Trophoblast cell (in vitro differentiated cells and primary cell): ENCODE results near the gene EHD2.

Source experiments
- DNase-seq, 2 donors: peaks; one replicate each; pipeline ENCODE4 v3.0.0-alpha.2; 2016
- H2AFZ ChIP-seq: 2 replicates; pipeline ENCODE4 v1.6.1; 2013; ENCODE audit warnings: low read length, moderate library complexity, mild to moderate bottlenecking; ENCODE audit not compliant: insufficient read depth, poor library complexity
- H2AK5ac ChIP-seq: 2 replicates; pipeline ENCODE4 v1.6.1; 2013; ENCODE audit warnings: mild to moderate bottlenecking, low read length
- H2BK120ac ChIP-seq: 2 replicates; pipeline ENCODE4 v1.6.1; 2013; ENCODE audit warnings: low read length, mild to moderate bottlenecking, moderate library complexity; ENCODE audit not compliant: insufficient read depth, poor library complexity
- H2BK12ac ChIP-seq: 2 replicates; pipeline ENCODE4 v1.6.1; 2013; ENCODE audit warnings: mild to moderate bottlenecking, low read length, moderate library complexity
- H2BK5ac ChIP-seq: 2 replicates; pipeline ENCODE4 v1.6.1; 2013; ENCODE audit warnings: low read length, low read depth, moderate library complexity, mild to moderate bottlenecking; ENCODE audit not compliant: poor library complexity
- H3K14ac ChIP-seq: 2 replicates; pipeline ENCODE4 v1.6.1; 2013; ENCODE audit warnings: mild to moderate bottlenecking, low read length
- H3K18ac ChIP-seq: 2 replicates; pipeline ENCODE4 v1.6.1; 2013; ENCODE audit warnings: mild to moderate bottlenecking, low read length
- H3K23ac ChIP-seq: 2 replicates; pipeline ENCODE4 v1.6.1; 2013; ENCODE audit warnings: low read length
- H3K27ac ChIP-seq: 2 replicates; pipeline ENCODE4 v1.5.1; 2013; ENCODE audit warnings: low read depth, mild to moderate bottlenecking, inconsistent platforms, low read length, moderate library complexity
- H3K27me3 ChIP-seq: 2 replicates; pipeline ENCODE4 v1.6.1; 2013; ENCODE audit warnings: inconsistent platforms, mild to moderate bottlenecking, low read length, moderate library complexity; ENCODE audit not compliant: insufficient read depth
- H3K36me3 ChIP-seq, 2 experiments: 1 replicate in 1 of 2; 2 replicates in 1 of 2; pipeline ENCODE4 v1.6.1; 2013; ENCODE audit warnings: low read length in 2 of 2, mild to moderate bottlenecking in 2 of 2, moderate library complexity in 1 of 2; ENCODE audit not compliant: insufficient read depth in 2 of 2, control insufficient read depth in 1 of 2
- H3K4ac ChIP-seq: 2 replicates; pipeline ENCODE4 v1.6.1; 2013; ENCODE audit warnings: low read depth, mild to moderate bottlenecking, low read length, moderate library complexity
- H3K4me1 ChIP-seq, 2 experiments: 1 replicate in 1 of 2; 2 replicates in 1 of 2; pipeline ENCODE4 v1.6.1; 2013; ENCODE audit warnings: low read length in 2 of 2, mild to moderate bottlenecking in 2 of 2, moderate library complexity in 1 of 2; ENCODE audit not compliant: insufficient read depth in 2 of 2, control insufficient read depth in 1 of 2
- H3K4me2 ChIP-seq: 2 replicates; pipeline ENCODE4 v1.6.1; 2013; ENCODE audit warnings: inconsistent platforms, mild to moderate bottlenecking, low read length, moderate library complexity
- H3K4me3 ChIP-seq: 2 replicates; pipeline ENCODE4 v1.5.1; 2013; ENCODE audit warnings: mild to moderate bottlenecking, low read depth, low read length, inconsistent platforms
- H3K79me1 ChIP-seq: one replicate; pipeline ENCODE4 v1.6.1; 2013; ENCODE audit warnings: low read length
- H3K79me2 ChIP-seq: 2 replicates; pipeline ENCODE4 v1.6.1; 2013; ENCODE audit warnings: low read length, mild to moderate bottlenecking; ENCODE audit not compliant: control insufficient read depth, insufficient read depth, poor library complexity
- H3K9ac ChIP-seq: 2 replicates; pipeline ENCODE4 v1.6.1; 2013; ENCODE audit warnings: mild to moderate bottlenecking, low read length
- H3K9me3 ChIP-seq: 2 replicates; pipeline ENCODE4 v1.6.1; 2013; ENCODE audit warnings: low read depth, mild to moderate bottlenecking, control low read depth, inconsistent platforms, low read length; ENCODE audit not compliant: insufficient read depth
- H4K12ac ChIP-seq: 2 replicates; pipeline ENCODE4 v1.6.1; 2013; ENCODE audit warnings: low read depth, mild to moderate bottlenecking, low read length, moderate library complexity
- H4K8ac ChIP-seq: 2 replicates; pipeline ENCODE4 v1.6.1; 2013; ENCODE audit warnings: low read depth, mild to moderate bottlenecking, low read length, moderate library complexity
- H4K91ac ChIP-seq: one replicate; pipeline ENCODE4 v1.6.1; 2013; ENCODE audit warnings: low read depth, mild to moderate bottlenecking, low read length, moderate library complexity
- WGBS: extraction: QIAGEN DNeasy Blood & Tissue Kit; methylation state at CpG from one replicate; pipeline ENCODE4 v1.1.7; 2013; ENCODE audit warnings: missing lambda C conversion rate; ENCODE audit not compliant: insufficient read length, insufficient coverage; ENCODE audit errors: extremely low coverage; 5-methylcytosine and 5-hydroxymethylcytosine counted together

The EHD2 gene

DNA sequence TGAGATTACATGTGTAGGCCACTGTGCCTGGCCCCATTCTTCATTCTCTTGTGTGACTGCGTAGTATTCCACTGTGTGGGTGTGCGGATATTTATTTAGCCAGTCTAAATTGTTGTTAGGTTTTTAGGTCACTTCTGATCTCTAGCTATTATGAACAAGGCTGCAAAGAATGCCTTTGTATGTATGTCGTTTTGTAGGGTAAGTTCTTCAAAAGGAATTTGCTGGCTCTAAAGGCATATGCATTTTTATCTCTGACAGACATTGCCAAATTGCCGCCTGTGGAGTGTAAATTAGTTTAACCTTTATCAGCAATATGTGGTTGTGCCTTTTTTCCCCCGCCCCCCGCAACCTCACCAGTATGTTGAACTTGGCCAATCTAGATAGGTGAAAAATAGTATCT lies 30.3 kb upstream of the EHD2 start:
- H4K8ac ChIP-seq: no peak overlapping the region
- H3K27ac ChIP-seq: no peak overlapping the region
- no CpG with 5 or more reads among the region's 6 CpGs for WGBS
- no peaks in the 10 kb centered on the region for H3K4me1 ChIP-seq
- no peaks in the 10 kb centered on the region for H3K79me2 ChIP-seq
- no peak overlapping the region for H4K12ac ChIP-seq
- H3K14ac ChIP-seq: no peak overlapping the region
- H3K4ac ChIP-seq: no peak overlapping the region
- no peaks in the 10 kb centered on the region for H3K79me1 ChIP-seq
- H3K18ac ChIP-seq: no peak overlapping the region
- no peak overlapping the region for H2AK5ac ChIP-seq
- H2BK5ac ChIP-seq: no peak overlapping the region
- H3K9me3 ChIP-seq: no peaks in the 10 kb centered on the region
- no peak overlapping the region for H3K4me2 ChIP-seq
- H2BK12ac ChIP-seq: no peak overlapping the region
- peaks cover 49% of the 10 kb centered on the region in 2 experiments for H3K36me3 ChIP-seq
- H2BK120ac ChIP-seq: no peak overlapping the region
- no peak overlapping the region for H3K4me3 ChIP-seq
- no peak overlapping the region for H3K9ac ChIP-seq
- peak in 1 of 2 donors; percentile 12 for DNase-seq
- H3K23ac ChIP-seq: no peak overlapping the region
- no peaks in the 10 kb centered on the region for H3K27me3 ChIP-seq
- no peak overlapping the region for H2AFZ ChIP-seq
- H4K91ac ChIP-seq: no peak overlapping the region

DNA sequence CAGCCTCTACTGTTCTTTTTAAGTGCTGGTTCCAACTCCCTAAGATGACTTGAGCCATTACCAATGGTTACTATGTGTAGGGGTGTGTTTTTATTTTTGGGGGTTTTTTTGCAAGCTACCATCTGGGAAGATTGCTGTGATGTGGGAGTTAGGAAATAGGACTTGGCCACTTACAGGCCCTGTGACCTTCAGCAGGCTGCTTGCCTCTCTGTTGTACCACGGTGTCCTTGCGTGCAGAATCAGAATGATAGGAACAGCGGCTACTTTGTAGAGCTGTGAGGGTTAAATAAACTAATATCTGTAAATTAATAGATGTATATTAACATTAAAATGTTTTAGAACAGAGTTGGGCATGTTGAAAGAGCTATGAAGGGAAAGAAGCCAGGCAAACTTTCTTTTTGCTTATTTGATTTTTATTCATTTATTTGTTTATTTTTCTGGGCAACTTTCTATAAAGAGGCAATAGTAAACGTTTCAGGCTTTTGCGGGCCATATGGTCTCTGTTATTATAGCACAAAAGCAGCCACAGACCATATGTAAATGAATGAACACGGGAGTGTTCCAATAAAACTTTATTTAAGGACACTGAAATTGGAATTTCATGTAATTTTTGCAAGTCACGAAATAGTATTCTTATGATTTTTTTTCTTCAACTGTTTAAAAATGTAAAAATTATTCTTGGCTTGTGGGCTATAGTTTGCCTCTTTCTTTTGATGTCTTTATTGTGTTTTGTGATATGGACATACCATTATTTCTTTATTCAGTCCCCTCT lies 26.4 kb upstream of the EHD2 start:
- Histone ChIP-seq H3K18ac (no peak overlapping the region), H3K27me3 (no peaks in the 10 kb centered on the region), H3K4me2 (no peak overlapping the region), H3K23ac (no peak overlapping the region), H2BK12ac (no peak overlapping the region), H3K36me3 (peaks cover 24 to 31% of the 10 kb centered on the region in 2 experiments), H3K27ac (no peak overlapping the region), H2BK120ac (no peak overlapping the region), H2AFZ (no peak overlapping the region), H4K91ac (no peak overlapping the region), H4K12ac (no peak overlapping the region), H3K4ac (no peak overlapping the region), H4K8ac (no peak overlapping the region), H3K79me1 (no peaks in the 10 kb centered on the region), H3K79me2 (no peaks in the 10 kb centered on the region), H3K9ac (no peak overlapping the region), H3K9me3 (no peaks in the 10 kb centered on the region), H3K4me1 (no peaks in the 10 kb centered on the region), H2BK5ac (no peak overlapping the region), H2AK5ac (no peak overlapping the region), H3K4me3 (no peak overlapping the region), H3K14ac (no peak overlapping the region)
- DNase-seq: no peak
- no CpG with 5 or more reads among the region's 7 CpGs for WGBS

GRCh38 chr19:47687906-47688305 lies 25.3 kb upstream of the EHD2 start:
- peaks cover 30 to 34% of the 10 kb centered on the region in 2 experiments for H3K36me3 ChIP-seq
- H4K12ac ChIP-seq: no peak overlapping the region
- no peak overlapping the region for H3K27ac ChIP-seq
- H2AFZ ChIP-seq: no peak overlapping the region
- H3K79me1 ChIP-seq: no peaks in the 10 kb centered on the region
- no peak overlapping the region for H3K4me2 ChIP-seq
- H3K4ac ChIP-seq: no peak overlapping the region
- no peak overlapping the region for H2BK12ac ChIP-seq
- H3K4me3 ChIP-seq: no peak overlapping the region
- H3K27me3 ChIP-seq: no peaks in the 10 kb centered on the region
- WGBS: no CpG with 5 or more reads among the region's 7 CpGs
- DNase-seq: no peak
- no peak overlapping the region for H3K14ac ChIP-seq
- no peak overlapping the region for H3K23ac ChIP-seq
- H3K79me2 ChIP-seq: no peaks in the 10 kb centered on the region
- H3K18ac ChIP-seq: no peak overlapping the region
- H4K91ac ChIP-seq: no peak overlapping the region
- H3K9me3 ChIP-seq: no peaks in the 10 kb centered on the region
- no peak overlapping the region for H2BK120ac ChIP-seq
- H2BK5ac ChIP-seq: no peak overlapping the region
- H3K9ac ChIP-seq: no peak overlapping the region
- H4K8ac ChIP-seq: no peak overlapping the region
- no peaks in the 10 kb centered on the region for H3K4me1 ChIP-seq
- H2AK5ac ChIP-seq: no peak overlapping the region

- Histone ChIP-seq H3K79me1 (no peaks in the 10 kb centered on the region), H3K79me2 (no peaks in the 10 kb centered on the region), H3K4me2 (no peak overlapping the region), H3K4me3 (no peak overlapping the region), H3K23ac (no peak overlapping the region), H3K36me3 (peaks cover 27 to 39% of the 10 kb centered on the region in 2 experiments), H4K12ac (no peak overlapping the region), H3K27me3 (no peaks in the 10 kb centered on the region), H2AK5ac (no peak overlapping the region), H3K27ac (no peak overlapping the region), H3K18ac (no peak overlapping the region), H2BK5ac (no peak overlapping the region), H2BK12ac (no peak overlapping the region), H3K14ac (no peak overlapping the region), H3K4ac (no peak overlapping the region), H4K8ac (no peak overlapping the region), H2BK120ac (no peak overlapping the region), H3K4me1 (no peaks in the 10 kb centered on the region), H3K9me3 (no peaks in the 10 kb centered on the region), H4K91ac (no peak overlapping the region), H3K9ac (no peak overlapping the region), H2AFZ (no peak overlapping the region)
- no peak for DNase-seq
- WGBS: no CpG with 5 or more reads among the region's 5 CpGs
Observed at GRCh38 chr19:47691090-47691489, 22.1 kb upstream of the EHD2 start.
